HCEC 1CT (cell line): ENCODE measurements around the gene ISOC1.

ENCODE experiments used
- DNase-seq: peaks from one replicate; pipeline ENCODE4 v3.0.0-alpha.2; 2017

ISOC1 gene

GRCh38 chr5:129096382-129096991 is 1.9 kb downstream of the ISOC1 start:
- DNase-seq: no peak

- no peak for DNase-seq
These were observed 3.1 kb downstream of the ISOC1 start for GRCh38 chr5:129097498-129098296.

GRCh38 chr5:129098488-129099183 is 4.1 kb downstream of the ISOC1 start:
- DNase-seq: peak; percentile 19

- DNase-seq: no peak
These were observed 4.6 kb downstream of the ISOC1 start for GRCh38 chr5:129099184-129099569.

DNA sequence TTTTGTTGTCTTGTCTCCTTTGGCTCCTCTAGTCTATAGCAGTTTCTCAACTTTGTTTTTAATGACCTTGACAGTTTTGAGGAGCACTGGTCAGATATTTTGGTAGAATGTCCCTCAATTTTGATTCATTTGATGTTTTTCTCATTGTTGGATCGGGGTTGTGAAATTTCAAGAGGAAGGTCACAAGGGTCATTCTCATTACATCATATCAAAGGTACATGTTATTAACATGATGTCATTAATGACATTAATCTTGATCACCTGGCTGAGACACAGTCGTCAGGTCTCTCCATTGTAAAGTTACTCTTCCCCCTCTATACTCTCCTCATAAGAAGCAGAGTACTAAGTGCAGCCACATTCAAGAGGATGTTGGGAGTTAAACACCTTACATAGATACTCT is 7.2 kb downstream of the ISOC1 start:
- no peak for DNase-seq

DNA sequence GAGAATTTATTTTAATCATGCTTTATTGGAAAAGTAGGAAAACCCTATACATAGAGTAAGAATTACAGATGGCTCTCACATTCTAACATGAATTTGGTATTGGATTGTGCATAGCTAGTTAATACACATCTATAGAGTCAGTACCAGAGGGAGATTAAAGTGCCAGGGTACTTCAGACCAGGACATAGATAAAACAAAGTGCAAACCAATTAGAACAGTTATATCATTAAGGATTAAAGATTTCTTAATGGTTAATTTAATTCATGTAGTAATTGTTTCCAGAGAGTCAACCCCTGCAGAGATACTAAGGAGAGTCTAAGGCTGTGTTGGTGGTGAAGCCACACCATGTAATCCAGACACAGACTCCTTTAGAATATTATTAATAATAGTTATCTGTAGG is 8.8 kb downstream of the ISOC1 start:
- DNase-seq: no peak

GRCh38 chr5:129104915-129105455 is 10.4 kb downstream of the ISOC1 start:
- no peak for DNase-seq

- DNase-seq: no peak
These were observed 13.1 kb downstream of the ISOC1 start for GRCh38 chr5:129107637-129108036.

- peak; percentile 64 for DNase-seq
These were observed 16.2 kb downstream of the ISOC1 start for GRCh38 chr5:129110742-129111141.

DNA sequence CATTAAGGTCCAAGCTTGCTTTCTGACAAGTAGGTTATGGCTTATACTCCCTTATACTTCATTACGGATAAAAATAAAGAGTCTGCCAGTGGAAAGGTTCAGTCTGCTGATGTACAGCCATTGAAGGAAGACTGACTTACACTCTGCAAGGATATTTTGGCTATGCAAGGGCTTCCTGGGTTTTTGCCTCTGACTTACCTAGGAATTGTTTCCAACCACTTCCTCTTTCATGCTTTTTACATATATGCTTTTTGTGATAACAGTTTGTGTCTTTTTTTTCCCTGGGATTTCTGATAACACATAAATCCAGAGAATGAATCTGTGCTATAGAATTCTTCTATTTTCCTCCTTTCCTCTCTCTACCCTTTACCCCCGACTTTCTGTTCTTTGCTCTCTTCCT is 16.8 kb downstream of the ISOC1 start:
- DNase-seq: no peak

- peak; percentile 61 for DNase-seq
These were observed 17.7 kb downstream of the ISOC1 start for GRCh38 chr5:129112295-129112694.

DNA sequence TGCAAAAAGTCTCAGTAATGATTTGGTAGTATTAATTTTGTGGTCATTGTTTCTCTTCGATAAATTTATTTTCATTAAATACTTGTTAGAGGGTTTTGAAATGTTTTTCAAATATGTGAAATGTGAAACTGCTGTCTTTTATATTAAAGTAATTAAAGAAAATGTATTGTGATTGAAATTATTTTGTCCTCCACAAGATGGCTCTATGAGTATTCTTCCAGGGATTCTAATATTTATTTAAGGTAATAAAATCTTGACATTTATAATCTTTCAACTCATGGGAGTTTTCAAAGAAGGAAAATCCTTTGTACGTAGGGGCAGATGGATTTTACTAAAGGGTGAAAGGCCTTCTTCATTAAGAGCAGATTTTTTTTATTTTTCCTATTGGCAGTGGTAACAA is 19.3 kb downstream of the ISOC1 start:
- DNase-seq: no peak

GRCh38 chr5:129114539-129115193 is 20.1 kb downstream of the ISOC1 start:
- no peak for DNase-seq

GRCh38 chr5:129115680-129116079 is 21.1 kb downstream of the ISOC1 start:
- no peak for DNase-seq

DNA sequence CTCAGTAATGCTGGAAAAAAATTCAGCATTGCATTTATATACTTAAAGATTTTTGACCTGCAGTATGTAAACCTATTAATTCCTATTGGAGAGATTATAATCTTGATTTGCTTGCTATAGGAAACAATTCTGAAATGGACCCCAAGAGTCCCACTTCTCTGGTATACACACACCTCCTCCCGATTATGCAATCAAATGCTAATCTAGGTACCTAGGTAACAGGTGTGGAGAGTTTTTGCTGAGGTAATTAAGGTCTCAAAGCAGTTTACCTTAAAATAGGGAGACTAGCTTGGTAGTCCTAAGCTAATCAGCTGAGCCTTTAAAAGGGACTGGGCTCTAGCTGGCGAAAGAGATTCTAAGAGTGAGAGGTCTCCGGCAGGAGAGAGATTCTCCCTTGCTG is 22.2 kb downstream of the ISOC1 start:
- DNase-seq: no peak

DNA sequence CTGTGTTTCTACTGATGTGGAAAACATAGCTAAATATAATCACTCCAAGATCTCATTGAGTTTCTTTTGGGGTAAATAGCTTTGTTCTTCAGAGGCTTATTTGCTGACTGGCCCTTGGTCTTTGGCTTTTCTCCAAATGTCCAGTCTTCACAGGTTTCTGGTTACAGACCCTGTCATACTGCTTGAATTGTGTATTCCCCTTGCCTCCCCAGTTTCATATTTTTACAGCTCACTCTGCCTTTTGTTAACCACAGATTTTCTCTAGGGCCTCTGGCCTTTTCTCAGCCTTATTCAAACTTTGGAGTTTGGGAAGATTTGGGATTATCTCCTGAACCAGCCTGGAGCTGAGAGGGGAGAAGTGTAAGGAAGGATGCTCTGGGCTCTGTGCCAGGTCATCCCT is 23.9 kb downstream of the ISOC1 start:
- DNase-seq: no peak

DNA sequence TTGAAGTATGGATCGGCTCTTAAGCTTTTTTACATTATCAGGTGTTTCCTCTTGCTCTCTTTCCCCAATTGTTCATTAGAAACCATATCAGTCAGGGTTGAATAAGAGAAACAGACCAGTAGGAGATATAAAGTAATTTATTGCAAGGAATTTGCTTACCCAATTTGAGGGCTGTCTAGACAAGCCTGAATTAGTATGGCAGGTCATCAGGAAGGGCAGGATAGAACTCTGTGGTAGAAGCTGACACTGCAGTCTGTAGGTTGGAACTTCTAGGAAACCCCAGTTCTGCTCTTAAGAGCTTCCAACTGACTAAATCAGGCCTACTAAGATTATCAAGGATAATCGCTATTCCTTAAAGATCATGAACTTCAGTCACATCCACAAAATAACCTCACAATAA is 24.3 kb downstream of the ISOC1 start:
- DNase-seq: no peak

DNA sequence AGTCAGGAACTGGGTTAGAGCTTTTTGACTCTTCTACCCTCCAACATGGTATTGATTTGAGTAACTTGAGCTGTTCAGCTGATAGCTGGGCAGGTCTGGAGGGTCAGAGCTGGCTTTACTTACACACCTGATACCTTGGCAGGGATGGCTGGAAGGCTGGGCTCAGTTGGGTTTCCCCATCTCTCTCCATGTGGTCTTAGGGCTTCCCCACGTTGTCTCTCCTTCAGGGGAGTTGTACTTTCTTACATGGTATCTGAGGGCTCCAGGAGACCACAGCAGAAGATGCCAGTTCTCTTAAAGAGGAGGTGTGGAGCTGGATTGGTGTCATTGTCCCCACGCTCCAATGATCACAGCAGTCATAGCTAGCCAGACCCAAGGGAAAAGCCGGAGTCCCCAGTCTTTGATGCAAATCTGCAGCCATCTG is 25.6 kb downstream of the ISOC1 start:
- DNase-seq: no peak

- no peak for DNase-seq
These were observed 28.0 kb downstream of the ISOC1 start for GRCh38 chr5:129122560-129122959.

DNA sequence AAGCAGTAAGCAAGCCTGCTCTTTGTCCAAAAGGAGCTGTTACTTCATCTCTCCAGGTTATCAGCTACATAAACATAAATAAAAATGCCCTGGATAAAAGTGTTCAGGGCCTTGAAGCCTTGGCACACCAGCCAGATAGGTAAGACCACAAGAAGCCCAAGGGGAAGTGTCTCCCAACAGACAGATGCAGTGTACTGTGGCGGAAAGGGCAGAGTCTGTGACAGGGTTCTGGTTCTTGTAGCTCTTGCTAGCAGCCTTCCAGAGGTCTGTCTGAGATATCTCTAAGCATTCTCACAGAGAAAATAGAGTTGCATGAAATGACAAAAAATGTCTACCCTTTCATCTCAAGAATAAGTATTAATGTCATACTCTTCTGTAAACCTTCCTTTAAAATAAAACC is 30.1 kb downstream of the ISOC1 start:
- DNase-seq: no peak

DNA sequence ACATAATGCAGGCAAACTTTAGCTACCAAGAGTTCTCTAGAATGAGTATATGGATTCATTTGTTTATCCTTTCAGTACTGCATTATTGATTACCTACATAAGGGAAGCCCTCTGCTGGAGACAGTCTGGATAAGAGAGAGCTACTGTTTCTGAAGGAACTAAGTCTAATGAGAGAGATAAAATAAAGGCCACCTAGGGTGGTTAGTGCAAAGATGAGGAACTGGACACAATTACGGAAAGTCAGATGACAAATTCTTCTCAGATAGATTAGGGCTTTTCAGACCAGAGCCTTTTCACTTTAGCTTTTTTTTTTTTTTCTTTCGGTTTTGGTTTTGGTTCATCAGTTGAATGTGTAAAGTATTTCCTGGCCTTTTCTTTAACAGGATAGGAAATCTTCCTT is 31.3 kb downstream of the ISOC1 start:
- DNase-seq: no peak

DNA sequence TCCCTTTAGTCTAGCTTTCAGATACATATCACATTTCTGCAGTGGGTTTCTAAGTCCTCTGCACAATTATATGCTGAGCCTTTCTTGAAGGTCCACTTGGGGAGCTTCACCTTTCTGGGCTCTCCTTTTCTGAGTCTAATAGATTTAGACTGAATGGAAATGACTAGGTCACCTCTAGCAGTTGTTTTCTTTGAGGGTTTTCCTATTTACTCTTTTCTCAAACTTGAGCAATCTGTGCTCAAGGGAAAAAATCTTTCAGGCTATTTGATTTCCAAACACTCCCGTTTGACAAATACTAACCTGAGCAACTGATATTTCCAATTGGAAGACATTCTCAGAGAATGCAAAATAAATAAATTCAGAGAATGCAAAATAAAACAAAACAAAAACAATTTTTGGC is 39.0 kb downstream of the ISOC1 start:
- no peak for DNase-seq

- no peak for DNase-seq
These were observed 41.1 kb downstream of the ISOC1 start for GRCh38 chr5:129135633-129136032.
